GM12801 (cell line): ENCODE results near the gene HNRNPA2B1.

Source experiments
- TF ChIP-seq, protein P1 (sequence below): IDR thresholded peaks from one replicate; pipeline ENCODE4 v1.5.1; 2011; ENCODE audit warnings: control low read depth; ENCODE audit not compliant: insufficient read length; ENCODE audit errors: extremely low read depth

HNRNPA2B1 gene

DNA sequence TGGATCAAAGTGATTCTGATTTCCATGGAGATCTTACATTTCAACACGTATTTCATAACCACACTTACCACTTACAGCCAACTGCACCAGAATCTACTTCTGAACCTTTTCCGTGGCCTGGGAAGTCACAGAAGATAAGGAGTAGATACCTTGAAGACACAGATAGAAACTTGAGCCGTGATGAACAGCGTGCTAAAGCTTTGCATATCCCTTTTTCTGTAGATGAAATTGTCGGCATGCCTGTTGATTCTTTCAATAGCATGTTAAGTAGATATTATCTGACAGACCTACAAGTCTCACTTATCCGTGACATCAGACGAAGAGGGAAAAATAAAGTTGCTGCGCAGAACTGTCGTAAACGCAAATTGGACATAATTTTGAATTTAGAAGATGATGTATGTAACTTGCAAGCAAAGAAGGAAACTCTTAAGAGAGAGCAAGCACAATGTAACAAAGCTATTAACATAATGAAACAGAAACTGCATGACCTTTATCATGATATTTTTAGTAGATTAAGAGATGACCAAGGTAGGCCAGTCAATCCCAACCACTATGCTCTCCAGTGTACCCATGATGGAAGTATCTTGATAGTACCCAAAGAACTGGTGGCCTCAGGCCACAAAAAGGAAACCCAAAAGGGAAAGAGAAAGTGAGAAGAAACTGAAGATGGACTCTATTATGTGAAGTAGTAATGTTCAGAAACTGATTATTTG lies 15.3 kb downstream of the HNRNPA2B1 start:
- TF ChIP-seq, protein P1, sequence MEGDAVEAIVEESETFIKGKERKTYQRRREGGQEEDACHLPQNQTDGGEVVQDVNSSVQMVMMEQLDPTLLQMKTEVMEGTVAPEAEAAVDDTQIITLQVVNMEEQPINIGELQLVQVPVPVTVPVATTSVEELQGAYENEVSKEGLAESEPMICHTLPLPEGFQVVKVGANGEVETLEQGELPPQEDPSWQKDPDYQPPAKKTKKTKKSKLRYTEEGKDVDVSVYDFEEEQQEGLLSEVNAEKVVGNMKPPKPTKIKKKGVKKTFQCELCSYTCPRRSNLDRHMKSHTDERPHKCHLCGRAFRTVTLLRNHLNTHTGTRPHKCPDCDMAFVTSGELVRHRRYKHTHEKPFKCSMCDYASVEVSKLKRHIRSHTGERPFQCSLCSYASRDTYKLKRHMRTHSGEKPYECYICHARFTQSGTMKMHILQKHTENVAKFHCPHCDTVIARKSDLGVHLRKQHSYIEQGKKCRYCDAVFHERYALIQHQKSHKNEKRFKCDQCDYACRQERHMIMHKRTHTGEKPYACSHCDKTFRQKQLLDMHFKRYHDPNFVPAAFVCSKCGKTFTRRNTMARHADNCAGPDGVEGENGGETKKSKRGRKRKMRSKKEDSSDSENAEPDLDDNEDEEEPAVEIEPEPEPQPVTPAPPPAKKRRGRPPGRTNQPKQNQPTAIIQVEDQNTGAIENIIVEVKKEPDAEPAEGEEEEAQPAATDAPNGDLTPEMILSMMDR, result no peak

DNA sequence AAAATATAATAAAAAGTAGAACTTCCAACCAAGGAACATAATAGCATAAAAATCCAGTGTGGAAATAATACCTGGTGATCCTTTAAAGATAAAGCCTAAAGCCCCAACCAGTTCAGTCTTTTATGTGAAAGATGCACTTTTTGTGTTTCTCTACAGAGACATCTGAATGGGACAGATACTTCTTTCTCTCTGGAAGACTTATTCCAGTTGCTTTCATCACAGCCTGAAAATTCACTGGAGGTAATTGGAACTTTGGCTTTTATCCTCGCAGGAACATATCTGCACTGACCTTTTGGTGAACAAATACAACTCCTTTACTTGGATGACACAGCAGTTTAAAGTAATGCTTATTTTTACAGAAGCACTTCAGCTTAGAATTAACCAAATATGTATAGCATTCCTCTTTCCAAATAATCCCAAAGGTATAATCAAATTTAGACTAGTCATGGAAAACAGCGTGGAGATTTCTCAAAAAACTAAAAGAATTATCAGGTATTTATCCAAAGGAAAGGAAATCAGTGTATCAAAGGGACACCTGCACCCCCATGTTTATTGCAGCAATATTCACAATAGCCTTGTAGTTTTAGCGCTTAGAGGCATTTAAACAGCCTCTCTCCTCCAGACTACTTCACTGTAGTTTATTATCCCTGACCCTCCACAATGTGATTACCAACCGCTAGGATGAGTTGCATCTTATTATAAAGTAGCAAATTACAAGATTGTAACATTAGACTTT lies 16.8 kb downstream of the HNRNPA2B1 start:
- TF ChIP-seq, protein P1, result no peak

DNA sequence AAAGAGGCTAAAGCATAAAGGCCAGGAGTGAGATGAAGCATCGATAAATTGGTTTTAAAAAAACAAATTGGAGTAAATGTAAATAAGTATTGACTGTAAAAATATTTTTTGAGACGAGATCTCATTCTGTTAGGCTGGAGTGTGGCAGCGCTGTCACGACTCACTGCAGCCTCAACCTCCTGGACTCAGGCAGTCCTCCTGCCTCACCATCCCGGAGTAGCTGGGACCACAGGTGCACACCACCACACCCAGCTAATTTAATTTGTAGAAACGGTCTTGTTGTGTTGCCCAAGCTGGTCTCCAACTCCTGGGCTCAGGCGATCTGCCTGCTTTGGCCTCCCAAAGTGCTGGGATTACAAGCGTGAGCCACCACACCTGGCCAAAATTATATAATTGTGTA lies 17.8 kb downstream of the HNRNPA2B1 start:
- TF ChIP-seq, protein P1, result no peak

DNA sequence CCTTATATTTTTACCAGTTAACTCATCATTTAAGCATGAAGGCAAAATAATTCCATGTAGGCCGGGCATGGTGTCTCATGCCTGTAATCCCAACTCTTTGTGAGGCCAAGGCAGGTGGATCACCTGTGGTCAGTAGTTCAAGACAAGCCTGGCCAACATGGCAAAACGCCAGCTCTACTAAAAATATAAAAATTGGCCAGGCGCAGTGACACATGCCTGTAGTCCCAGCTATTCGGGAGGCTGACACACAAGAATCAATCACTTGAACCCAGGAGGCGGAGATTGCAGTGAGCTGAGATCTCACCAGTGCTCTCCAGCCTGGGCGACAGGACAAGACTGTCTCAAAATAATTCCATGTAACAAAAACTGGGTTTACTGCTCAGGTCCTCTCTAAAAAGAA lies 18.3 kb downstream of the HNRNPA2B1 start:
- TF ChIP-seq, protein P1, result no peak

DNA sequence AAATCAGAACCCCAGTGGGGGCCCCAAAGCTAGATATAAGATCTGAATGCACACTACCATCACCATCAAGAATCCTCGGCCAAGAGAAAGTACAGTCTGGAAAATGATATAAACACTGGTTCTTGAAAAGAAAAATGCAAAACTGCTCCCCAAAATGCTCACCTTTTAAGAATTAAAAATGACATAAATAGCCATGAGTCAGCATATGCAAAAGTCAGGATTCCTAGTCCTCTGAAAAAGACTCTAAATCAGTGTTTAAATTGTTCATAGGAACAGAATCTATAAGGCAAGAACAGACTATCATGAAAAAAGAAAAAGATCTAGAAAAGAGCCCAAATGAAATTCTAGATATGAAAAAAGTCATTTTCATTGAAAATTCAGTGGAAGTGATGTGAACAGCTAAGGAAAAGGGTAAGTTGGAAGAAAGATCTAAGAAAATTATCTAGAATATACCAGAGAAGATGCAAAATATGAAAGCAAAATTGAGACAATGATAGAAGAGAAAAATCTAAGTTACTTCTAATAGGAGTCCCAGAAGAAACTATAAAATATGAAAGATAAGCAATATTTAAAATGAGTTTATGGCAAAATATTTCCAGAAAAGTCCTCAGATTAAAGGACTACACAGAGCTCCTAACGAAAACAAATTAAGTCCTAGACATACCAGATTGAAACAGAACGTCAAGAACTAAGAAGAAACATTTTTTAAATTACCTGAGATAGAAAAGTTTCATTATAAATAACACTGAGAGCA lies 18.9 kb downstream of the HNRNPA2B1 start:
- TF ChIP-seq, protein P1, result no peak

DNA sequence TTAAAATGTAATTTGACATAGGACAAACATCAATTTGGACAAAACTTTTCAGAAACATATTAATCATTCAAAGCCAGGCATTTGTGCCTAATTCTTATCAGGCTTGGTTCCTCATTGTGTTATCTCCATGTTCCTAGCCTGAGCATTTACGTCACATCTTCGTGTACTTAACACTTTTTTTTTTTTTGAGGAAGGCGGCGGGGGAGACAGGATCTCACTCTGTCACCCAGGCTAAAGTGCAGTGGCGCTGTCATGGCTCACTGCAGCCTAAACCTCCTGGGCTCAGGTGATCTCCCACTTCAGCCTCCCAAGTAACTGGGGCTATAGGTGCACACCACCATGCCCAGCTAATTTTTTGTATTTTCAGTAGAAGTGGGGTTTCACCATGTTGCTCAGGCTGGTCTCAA lies 19.8 kb downstream of the HNRNPA2B1 start:
- TF ChIP-seq, protein P1, result no peak

DNA sequence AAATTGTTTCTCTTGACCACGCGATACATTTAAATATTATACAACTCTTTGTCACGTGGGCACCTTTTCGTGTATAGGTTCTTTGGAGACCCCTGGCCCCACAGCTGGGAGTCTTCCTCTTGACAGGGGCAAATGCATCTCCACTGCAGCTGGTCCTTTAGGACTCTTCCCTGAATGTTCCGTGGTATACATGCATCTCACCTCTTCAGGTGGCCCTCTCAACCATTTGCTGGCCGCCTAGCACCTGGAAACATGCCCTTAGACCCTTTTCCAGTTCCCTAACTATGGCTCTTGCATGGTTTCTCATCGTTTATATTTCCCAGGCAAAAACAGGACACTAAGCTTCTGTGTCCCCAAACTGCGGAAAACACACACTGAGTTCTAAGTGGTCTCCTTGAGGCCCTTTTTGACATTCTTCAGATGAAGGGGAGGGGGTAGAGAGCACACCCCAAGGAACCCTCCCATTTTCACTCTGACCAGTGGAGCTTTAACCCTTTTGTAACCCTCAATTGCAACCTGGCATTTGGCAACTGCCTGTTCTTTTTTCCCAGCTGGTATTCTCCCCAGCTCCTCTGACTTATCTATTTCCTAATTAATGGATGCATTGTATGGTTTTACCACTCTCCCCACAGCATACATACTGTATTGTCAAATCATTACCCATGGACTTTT lies 20.6 kb downstream of the HNRNPA2B1 start:
- TF ChIP-seq, protein P1, result no peak
